ENCODE measurements around the gene RAI1. TPM values are rescaled to one million over a fixed set of nuclear protein-coding genes. Genes with fewer than 3 reads are reported as not detected.

RAI1 gene
- total and polyA plus RNA-seq, 5 donors from 2014 or later, result 0.80 to 11.4 (median 1.1) TPM

GRCh38 chr17:17718251-17718650, 37.0 kb downstream of the RAI1 start:
- Mint-ChIP-seq H3K36me3 (peaks cover 12% of the 10 kb centered on the region), H3K27ac (no peak overlapping the region), H3K4me1 (peaks cover 0 to 33% (median 13%) of the 10 kb centered on the region in 4 donors), H3K27me3 (peaks cover 19% of the 10 kb centered on the region), H3K4me3 (no peak overlapping the region), H3K9me3 (peaks cover 0 to 2% (median 0%) of the 10 kb centered on the region in 7 donors)
- Histone ChIP-seq H3K4me1 (ENCODE audit: control insufficient read depth, insufficient read depth, low read length, poor library complexity, severe bottlenecking) (peaks cover 10% of the 10 kb centered on the region), H3K27ac (ENCODE audit: insufficient read depth, low read length, poor library complexity, severe bottlenecking) (no peak overlapping the region), H3K9me3 (ENCODE audit: control insufficient read depth in 2 of 2, low read length in 2 of 2) (no peaks in the 10 kb centered on the region), H3K27me3 (ENCODE audit: control insufficient read depth, insufficient read depth, low read length) (peaks cover 8% of the 10 kb centered on the region), H3K36me3 (ENCODE audit: control insufficient read depth, insufficient read depth, low read length) (no peaks in the 10 kb centered on the region), H3K4me3 (ENCODE audit: low read depth, low read length) (no peak overlapping the region)
- no peak for ATAC-seq (ENCODE audit: low read depth in 2 of 2)
- DNase-seq, result no peak

- Histone ChIP-seq H3K36me3 (ENCODE audit: control insufficient read depth, insufficient read depth, low read length) (no peaks in the 10 kb centered on the region), H3K27me3 (ENCODE audit: control insufficient read depth, insufficient read depth, low read length) (peaks cover 8% of the 10 kb centered on the region), H3K4me3 (ENCODE audit: low read depth, low read length) (no peak overlapping the region), H3K27ac (ENCODE audit: insufficient read depth, low read length, poor library complexity, severe bottlenecking) (no peak overlapping the region), H3K9me3 (ENCODE audit: control insufficient read depth in 2 of 2, low read length in 2 of 2) (no peaks in the 10 kb centered on the region), H3K4me1 (ENCODE audit: control insufficient read depth, insufficient read depth, low read length, poor library complexity, severe bottlenecking) (peaks cover 21% of the 10 kb centered on the region)
- Mint-ChIP-seq H3K27ac (peak overlapping the region in 1 of 3 donors; percentile 86), H3K4me1 (peaks cover 0 to 39% (median 16%) of the 10 kb centered on the region in 4 donors), H3K36me3 (peaks cover 12% of the 10 kb centered on the region), H3K4me3 (peak overlapping the region in 1 of 4 donors; percentile 5), H3K9me3 (peaks cover 0 to 2% (median 0%) of the 10 kb centered on the region in 7 donors), H3K27me3 (peaks cover 25% of the 10 kb centered on the region)
- DNase-seq, result no peak
- no peak for ATAC-seq (ENCODE audit: low read depth in 2 of 2)
These were observed 38.1 kb downstream of the RAI1 start for GRCh38 chr17:17719199-17719940.

GRCh38 chr17:17719966-17720543, 38.8 kb downstream of the RAI1 start:
- Mint-ChIP-seq H3K27ac (no peak overlapping the region), H3K4me3 (no peak overlapping the region), H3K36me3 (peaks cover 12% of the 10 kb centered on the region), H3K27me3 (peaks cover 25% of the 10 kb centered on the region), H3K9me3 (peaks cover 0 to 2% (median 0%) of the 10 kb centered on the region in 7 donors), H3K4me1 (peaks cover 0 to 42% (median 16%) of the 10 kb centered on the region in 4 donors)
- Histone ChIP-seq H3K9me3 (ENCODE audit: control insufficient read depth in 2 of 2, low read length in 2 of 2) (no peaks in the 10 kb centered on the region), H3K4me3 (ENCODE audit: low read depth, low read length) (no peak overlapping the region), H3K27ac (ENCODE audit: insufficient read depth, low read length, poor library complexity, severe bottlenecking) (no peak overlapping the region), H3K36me3 (ENCODE audit: control insufficient read depth, insufficient read depth, low read length) (no peaks in the 10 kb centered on the region), H3K4me1 (ENCODE audit: control insufficient read depth, insufficient read depth, low read length, poor library complexity, severe bottlenecking) (peaks cover 25% of the 10 kb centered on the region), H3K27me3 (ENCODE audit: control insufficient read depth, insufficient read depth, low read length) (peaks cover 8% of the 10 kb centered on the region)
- DNase-seq (no peak), ATAC-seq (ENCODE audit: low read depth in 2 of 2) (no peak)

- Mint-ChIP-seq H3K4me3 (peak overlapping the region; percentile 44 to 78 (median 69)), H3K27ac (no peak overlapping the region)
- ATAC-seq (ENCODE audit: low read depth in 2 of 2), result no peak
These were observed 39.9 kb downstream of the RAI1 start for GRCh38 chr17:17721140-17721668.

GRCh38 chr17:17722081-17722905, 41.0 kb downstream of the RAI1 start:
- H3K4me3 Mint-ChIP-seq, result peak overlapping the region; percentile 66 to 83 (median 75)
- Histone ChIP-seq H3K4me3 (ENCODE audit: low read depth, low read length) (no peak overlapping the region), H3K4me1 (ENCODE audit: control insufficient read depth, insufficient read depth, low read length, poor library complexity, severe bottlenecking) (peaks cover 25% of the 10 kb centered on the region), H3K27me3 (ENCODE audit: control insufficient read depth, insufficient read depth, low read length) (peaks cover 8% of the 10 kb centered on the region), H3K9me3 (ENCODE audit: control insufficient read depth in 2 of 2, low read length in 2 of 2) (no peaks in the 10 kb centered on the region), H3K27ac (ENCODE audit: insufficient read depth, low read length, poor library complexity, severe bottlenecking) (no peak overlapping the region), H3K36me3 (ENCODE audit: control insufficient read depth, insufficient read depth, low read length) (no peaks in the 10 kb centered on the region)
- peak overlapping the region in 1 of 3 donors; percentile 94 for H3K27ac Mint-ChIP-seq
- DNase-seq (no peak), ATAC-seq (ENCODE audit: low read depth in 2 of 2) (no peak)
- peaks cover 9% of the 10 kb centered on the region for H3K36me3 Mint-ChIP-seq
- H3K27me3 Mint-ChIP-seq, result peaks cover 25% of the 10 kb centered on the region
- peaks cover 0 to 50% (median 20%) of the 10 kb centered on the region in 4 donors for H3K4me1 Mint-ChIP-seq
- H3K9me3 Mint-ChIP-seq, result peaks cover 0 to 2% (median 0%) of the 10 kb centered on the region in 7 donors

More at GRCh38 chr17:17721140-17721668, 39.9 kb downstream of the RAI1 start:
- H3K27ac ChIP-seq (ENCODE audit: insufficient read depth, low read length, poor library complexity, severe bottlenecking), result no peak overlapping the region
- Mint-ChIP-seq H3K36me3 (peaks cover 12% of the 10 kb centered on the region), H3K9me3 (peaks cover 0 to 2% (median 0%) of the 10 kb centered on the region in 7 donors), H3K4me1 (peaks cover 0 to 48% (median 16%) of the 10 kb centered on the region in 4 donors), H3K27me3 (peaks cover 25% of the 10 kb centered on the region)
- H3K9me3 ChIP-seq (ENCODE audit: control insufficient read depth in 2 of 2, low read length in 2 of 2), result no peaks in the 10 kb centered on the region
- H3K27me3 ChIP-seq (ENCODE audit: control insufficient read depth, insufficient read depth, low read length), result peaks cover 8% of the 10 kb centered on the region
- H3K36me3 ChIP-seq (ENCODE audit: control insufficient read depth, insufficient read depth, low read length), result no peaks in the 10 kb centered on the region
- no peak for DNase-seq
- H3K4me1 ChIP-seq (ENCODE audit: control insufficient read depth, insufficient read depth, low read length, poor library complexity, severe bottlenecking), result peaks cover 25% of the 10 kb centered on the region
- H3K4me3 ChIP-seq (ENCODE audit: low read depth, low read length), result no peak overlapping the region

GRCh38 chr17:17722906-17723353, 41.7 kb downstream of the RAI1 start:
- Histone ChIP-seq H3K36me3 (ENCODE audit: control insufficient read depth, insufficient read depth, low read length) (no peaks in the 10 kb centered on the region), H3K9me3 (ENCODE audit: control insufficient read depth in 2 of 2, low read length in 2 of 2) (no peaks in the 10 kb centered on the region), H3K4me3 (ENCODE audit: low read depth, low read length) (no peak overlapping the region), H3K27me3 (ENCODE audit: control insufficient read depth, insufficient read depth, low read length) (peaks cover 8% of the 10 kb centered on the region), H3K4me1 (ENCODE audit: control insufficient read depth, insufficient read depth, low read length, poor library complexity, severe bottlenecking) (peaks cover 25% of the 10 kb centered on the region), H3K27ac (ENCODE audit: insufficient read depth, low read length, poor library complexity, severe bottlenecking) (no peak overlapping the region)
- no peak for ATAC-seq (ENCODE audit: low read depth in 2 of 2)
- Mint-ChIP-seq H3K4me1 (peaks cover 0 to 46% (median 19%) of the 10 kb centered on the region in 4 donors), H3K9me3 (peaks cover 0 to 2% (median 0%) of the 10 kb centered on the region in 7 donors), H3K27ac (peak overlapping the region; percentile 15 to 42 (median 41)), H3K27me3 (peaks cover 25% of the 10 kb centered on the region), H3K4me3 (peak overlapping the region; percentile 11 to 83 (median 72)), H3K36me3 (peaks cover 7% of the 10 kb centered on the region)
- no peak for DNase-seq

All from CD4-positive, CD25-positive, alpha-beta regulatory T cell (primary cell).